Muscle of leg (tissue), 11 donors: Measurements from ENCODE around the gene OR2B2. TPM values are rescaled to one million over a fixed set of nuclear protein-coding genes. Genes with fewer than 3 reads are reported as not detected.

Experiments used
- DNase-seq: peaks from one replicate; pipeline ENCODE4 v3.0.0; 2013
- H3K27ac ChIP-seq: one replicate; pipeline ENCODE4 v1.5.1; 2013; ENCODE audit warnings: mild to moderate bottlenecking, low read length, control low read depth
- H3K27me3 ChIP-seq: one replicate; pipeline ENCODE4 v1.6.1; 2013; ENCODE audit warnings: low read length; ENCODE audit not compliant: control insufficient read depth, insufficient read depth
- H3K36me3 ChIP-seq: one replicate; pipeline ENCODE4 v1.6.1; 2013; ENCODE audit warnings: low read length; ENCODE audit not compliant: control insufficient read depth, insufficient read depth
- H3K4me1 ChIP-seq: one replicate; pipeline ENCODE4 v1.6.1; 2013; ENCODE audit warnings: low read length; ENCODE audit not compliant: control insufficient read depth, insufficient read depth
- H3K4me3 ChIP-seq: one replicate; pipeline ENCODE4 v1.5.1; 2013; ENCODE audit warnings: low read length, control low read depth
- H3K9me3 ChIP-seq: replicated peaks from 2 replicates; pipeline ENCODE4 v1.6.1; 2013; ENCODE audit warnings: low read depth, low read length; ENCODE audit not compliant: control insufficient read depth
- WGBS: methylation state at CpG from one replicate; pipeline ENCODE4 v1.1.5; 2013; ENCODE audit warnings: missing lambda C conversion rate; ENCODE audit not compliant: insufficient coverage; 5-methylcytosine and 5-hydroxymethylcytosine counted together
- polyA plus RNA-seq, 8 donors: library from polyadenylated mRNA; unstranded; fragments of 120-200 nt; gene quantifications; one replicate each; pipeline versions ENCODE4 v1.2.1 to v1.2.3, GENCODE V29; 2013; ENCODE audit warnings: inconsistent platforms in 1 of 8, low replicate concordance in 1 of 8; ENCODE audit not compliant: insufficient read length in 8 of 8, insufficient read depth in 1 of 8
- total RNA-seq: library from RNA; stranded (reverse); fragments of 120-200 nt; gene quantifications from one replicate; pipeline ENCODE4 v1.2.4, GENCODE V29; 2013

The OR2B2 gene
- total and polyA plus RNA-seq, 9 donors: not detected

DNA sequence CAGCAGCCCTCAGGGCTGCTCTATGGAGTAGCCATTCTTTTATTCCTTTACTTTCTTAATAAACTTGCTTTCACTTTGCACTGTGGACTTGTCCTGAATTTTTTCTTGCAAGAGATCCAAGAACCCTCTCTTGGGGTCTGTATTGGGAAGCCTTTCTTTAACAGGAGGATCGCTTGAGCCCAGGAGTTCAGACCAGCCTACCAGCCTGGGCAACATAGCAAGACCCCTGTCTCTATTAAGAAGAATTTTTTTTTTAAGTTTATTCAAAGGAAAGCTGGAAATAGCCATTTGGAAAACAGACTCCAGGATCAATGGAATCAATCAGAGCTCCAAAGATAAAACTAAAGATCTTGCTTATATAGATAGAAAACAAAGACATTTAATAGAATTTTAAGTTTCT is 29.1 kb downstream of the OR2B2 start:
- Histone ChIP-seq H3K4me1 (no peaks in the 10 kb centered on the region), H3K9me3 (no peaks in the 10 kb centered on the region), H3K27ac (no peak overlapping the region), H3K4me3 (no peak overlapping the region), H3K27me3 (no peaks in the 10 kb centered on the region), H3K36me3 (no peaks in the 10 kb centered on the region)
- no peak for DNase-seq
- WGBS: no CpG with 5 or more reads among the region's 1 CpG

DNA sequence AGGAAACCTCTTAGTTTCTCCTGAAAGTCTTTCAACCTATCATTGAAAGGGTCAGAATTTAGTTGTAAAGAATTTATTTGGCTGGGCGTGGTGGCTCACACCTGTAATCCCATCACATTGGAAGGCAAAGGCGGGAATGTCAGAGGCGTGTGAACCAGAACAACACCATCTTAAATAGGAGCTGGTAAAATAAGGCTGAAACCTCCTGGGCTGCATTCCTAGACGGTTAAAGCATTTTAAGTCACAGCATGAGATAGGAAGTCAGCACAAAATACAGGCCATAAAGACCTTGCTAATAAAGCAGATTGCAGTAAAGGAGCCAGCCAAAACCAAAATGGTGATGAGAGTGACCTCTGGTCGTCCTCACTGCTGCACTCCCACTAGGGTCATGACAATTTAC is 29.6 kb downstream of the OR2B2 start:
- no peaks in the 10 kb centered on the region for H3K9me3 ChIP-seq
- H3K4me1 ChIP-seq: no peaks in the 10 kb centered on the region
- no peak overlapping the region for H3K4me3 ChIP-seq
- DNase-seq: no peak
- no peaks in the 10 kb centered on the region for H3K27me3 ChIP-seq
- no peak overlapping the region for H3K27ac ChIP-seq
- WGBS: no CpG with 5 or more reads among the region's 5 CpGs
- no peaks in the 10 kb centered on the region for H3K36me3 ChIP-seq

DNA sequence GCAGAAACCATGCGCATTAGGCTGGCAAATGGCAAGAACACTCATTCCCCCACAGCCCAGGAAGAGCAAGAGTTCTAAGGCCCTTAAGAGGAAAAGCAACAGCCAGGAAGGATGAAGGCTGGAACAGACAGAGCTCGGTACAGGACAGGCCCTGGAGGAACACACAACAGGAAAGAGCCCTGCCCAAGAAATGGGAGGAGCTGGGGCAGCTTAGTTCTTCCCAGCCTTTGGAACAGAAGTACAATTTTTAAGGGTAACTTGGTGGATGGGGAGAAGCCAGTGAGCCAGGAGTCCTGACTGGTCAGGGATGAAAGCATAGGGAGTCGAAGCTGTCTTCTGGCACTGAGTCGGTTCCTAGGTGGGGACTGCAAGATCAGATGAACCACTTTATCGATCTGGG is 32.4 kb downstream of the OR2B2 start:
- Histone ChIP-seq H3K4me3 (no peak overlapping the region), H3K27ac (no peak overlapping the region), H3K4me1 (no peaks in the 10 kb centered on the region), H3K9me3 (no peaks in the 10 kb centered on the region), H3K27me3 (no peaks in the 10 kb centered on the region), H3K36me3 (no peaks in the 10 kb centered on the region)
- no peak for DNase-seq
- 72% methylated on average over 5 of the region's 5 CpGs for WGBS

DNA sequence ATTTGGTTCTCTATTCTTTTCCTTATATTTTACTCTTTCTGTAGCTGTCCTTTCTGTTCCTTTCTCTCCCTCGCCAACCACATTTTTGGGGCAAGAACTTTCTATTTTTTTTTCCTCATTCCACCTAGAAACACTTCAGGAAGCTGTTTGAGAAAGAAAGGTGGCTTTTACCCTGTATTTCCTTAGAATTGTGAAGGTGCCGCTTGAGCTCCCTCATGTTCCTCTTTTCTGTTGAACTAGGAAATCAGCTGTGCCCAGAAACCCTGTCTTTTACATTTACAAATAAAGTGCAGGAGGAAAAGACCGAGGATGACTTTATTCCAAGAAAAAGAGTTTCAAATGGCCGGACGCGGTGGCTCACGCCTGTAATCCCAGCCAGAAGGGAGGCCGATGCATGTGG is 38.2 kb downstream of the OR2B2 start:
- peak overlapping the region; percentile 69 for H3K4me3 ChIP-seq
- peak overlapping the region; percentile 95 for H3K27ac ChIP-seq

DNA sequence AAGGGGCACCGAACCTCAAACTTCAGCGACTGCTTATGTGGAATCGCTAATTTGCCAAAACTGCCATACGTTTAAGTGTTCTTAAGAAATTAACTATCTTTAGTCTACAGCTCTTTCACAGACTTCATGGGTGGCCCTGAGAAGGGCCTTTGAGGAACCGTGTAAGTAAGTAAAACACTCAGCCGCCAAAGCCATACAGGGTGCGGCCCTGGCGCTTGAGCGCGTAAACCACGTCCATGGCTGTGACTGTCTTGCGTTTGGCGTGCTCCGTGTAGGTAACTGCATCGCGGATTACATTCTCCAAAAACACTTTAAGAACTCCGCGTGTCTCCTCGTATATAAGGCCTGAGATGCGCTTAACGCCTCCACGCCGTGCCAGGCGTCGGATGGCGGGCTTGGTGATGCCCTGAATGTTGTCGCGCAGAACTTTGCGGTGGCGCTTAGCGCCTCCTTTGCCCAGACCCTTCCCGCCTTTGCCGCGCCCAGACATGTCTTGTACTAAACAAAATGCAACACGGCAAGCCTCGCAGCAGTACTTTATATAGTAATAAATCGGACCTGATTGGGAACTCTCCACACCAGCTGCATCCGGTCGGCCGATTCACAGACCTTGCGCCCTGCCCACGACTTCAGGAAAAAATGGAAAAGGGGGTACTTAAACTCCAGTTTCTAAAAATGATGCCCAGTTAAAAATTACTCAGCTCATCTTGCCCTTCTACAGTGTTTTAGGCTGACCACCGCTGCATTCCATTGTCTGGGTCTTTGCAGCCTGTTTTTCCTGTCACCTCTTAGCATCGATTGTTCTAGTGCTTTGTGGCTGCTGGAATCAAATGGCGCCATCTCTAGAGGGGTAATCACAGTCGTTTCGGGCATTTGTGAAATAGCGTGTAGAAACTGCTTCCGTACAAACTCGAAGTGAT is 38.9 kb downstream of the OR2B2 start:
- peak; percentile 94 for DNase-seq
- Histone ChIP-seq H3K27me3 (no peaks in the 10 kb centered on the region), H3K27ac (peak overlapping the region; percentile 95), H3K36me3 (no peaks in the 10 kb centered on the region), H3K4me3 (peak overlapping the region; percentile 69), H3K4me1 (peaks cover 20% of the 10 kb centered on the region), H3K9me3 (no peaks in the 10 kb centered on the region)
- WGBS: 0% methylated on average over 35 of the region's 50 CpGs

More for the DNA sequence above, 38.2 kb downstream of the OR2B2 start:
- Histone ChIP-seq H3K27me3 (no peaks in the 10 kb centered on the region), H3K9me3 (no peaks in the 10 kb centered on the region), H3K4me1 (peaks cover 20% of the 10 kb centered on the region), H3K36me3 (no peaks in the 10 kb centered on the region)
- no peak for DNase-seq
- 60% methylated on average over 1 of the region's 8 CpGs for WGBS

DNA sequence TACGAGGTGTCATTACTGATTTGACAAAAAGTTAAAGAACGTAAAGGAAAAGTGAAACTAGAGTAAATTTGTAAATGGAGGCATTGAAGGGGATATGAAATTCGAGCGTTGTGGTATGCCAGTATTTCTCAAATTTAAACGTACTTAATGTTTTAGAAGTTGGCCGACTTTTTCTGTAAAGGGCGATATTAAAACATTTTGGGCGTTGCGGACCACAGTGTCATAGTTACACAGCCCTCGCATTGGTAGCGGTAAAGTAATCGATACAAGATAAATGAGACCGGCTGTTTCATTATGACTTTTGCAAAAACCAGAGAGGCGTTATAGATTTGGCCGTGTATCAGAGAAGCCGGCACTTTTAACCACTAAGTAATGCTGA is 39.6 kb downstream of the OR2B2 start:
- WGBS: 0% methylated on average over 2 of the region's 16 CpGs
- Histone ChIP-seq H3K27ac (peak overlapping the region; percentile 95), H3K36me3 (no peaks in the 10 kb centered on the region), H3K4me3 (peak overlapping the region; percentile 69), H3K4me1 (peaks cover 20% of the 10 kb centered on the region), H3K27me3 (no peaks in the 10 kb centered on the region), H3K9me3 (no peaks in the 10 kb centered on the region)
- no peak for DNase-seq

DNA sequence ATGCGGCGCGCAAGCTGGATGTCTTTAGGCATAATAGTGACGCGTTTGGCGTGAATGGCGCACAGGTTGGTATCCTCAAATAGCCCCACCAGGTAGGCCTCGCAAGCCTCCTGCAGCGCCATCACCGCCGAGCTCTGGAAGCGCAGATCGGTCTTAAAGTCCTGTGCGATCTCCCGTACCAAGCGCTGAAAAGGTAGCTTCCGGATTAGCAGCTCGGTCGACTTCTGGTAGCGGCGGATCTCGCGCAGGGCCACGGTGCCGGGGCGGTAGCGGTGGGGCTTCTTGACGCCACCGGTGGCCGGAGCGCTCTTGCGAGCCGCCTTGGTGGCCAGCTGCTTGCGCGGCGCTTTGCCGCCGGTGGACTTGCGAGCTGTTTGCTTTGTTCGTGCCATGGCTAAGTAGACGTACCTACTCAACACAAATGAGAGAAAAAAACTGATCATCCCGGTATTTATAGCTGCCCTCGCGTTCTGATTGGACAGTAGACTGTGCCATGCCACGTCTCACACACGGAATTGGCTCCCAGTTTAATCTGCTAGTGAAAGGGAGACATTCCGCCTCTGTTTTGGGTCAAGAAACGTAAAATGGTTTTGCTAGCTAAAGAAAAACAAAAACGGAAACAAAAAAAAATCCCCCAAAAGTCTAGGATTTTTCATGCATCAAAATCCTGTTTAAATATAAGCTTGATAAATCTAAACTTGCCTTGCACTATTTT is 40.1 kb downstream of the OR2B2 start:
- peak; percentile 99 for DNase-seq
- Histone ChIP-seq H3K27ac (peak overlapping the region; percentile 95), H3K9me3 (no peaks in the 10 kb centered on the region), H3K4me1 (peaks cover 23% of the 10 kb centered on the region), H3K27me3 (no peaks in the 10 kb centered on the region), H3K36me3 (no peaks in the 10 kb centered on the region), H3K4me3 (peak overlapping the region; percentile 69)
- WGBS: 0% methylated on average over 39 of the region's 49 CpGs

DNA sequence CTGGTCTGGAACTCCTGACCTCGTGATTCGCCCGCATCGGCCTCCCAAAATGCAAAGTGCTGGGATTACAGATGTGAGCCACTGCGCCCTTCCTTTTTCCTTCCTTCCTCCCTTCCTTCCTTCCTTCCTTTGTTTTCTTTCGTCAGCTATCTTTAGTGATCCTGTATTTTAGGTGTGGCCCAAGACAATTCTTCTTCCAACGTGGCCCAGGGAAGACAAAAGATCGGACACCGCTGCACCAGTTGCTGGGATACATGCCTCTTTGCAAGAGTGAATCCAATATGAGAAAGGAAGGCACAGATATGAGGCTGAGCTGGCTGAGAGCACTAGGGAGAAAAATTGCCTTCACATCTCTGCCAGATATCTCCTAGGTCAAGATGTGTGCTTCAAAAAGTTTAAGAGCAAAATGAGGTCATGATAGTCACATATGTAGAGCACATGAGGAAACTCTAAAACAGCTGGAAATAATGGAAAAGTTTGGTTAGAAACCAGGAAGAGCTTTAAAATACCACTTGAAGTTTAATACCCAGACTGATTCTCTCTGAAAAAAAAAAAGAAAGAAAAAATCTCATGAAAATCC is 41.8 kb downstream of the OR2B2 start:
- no peak for DNase-seq
- Histone ChIP-seq H3K9me3 (no peaks in the 10 kb centered on the region), H3K4me3 (no peak overlapping the region), H3K4me1 (peaks cover 38% of the 10 kb centered on the region), H3K27ac (no peak overlapping the region), H3K27me3 (no peaks in the 10 kb centered on the region), H3K36me3 (no peaks in the 10 kb centered on the region)
- WGBS: 87% methylated on average over 9 of the region's 9 CpGs

DNA sequence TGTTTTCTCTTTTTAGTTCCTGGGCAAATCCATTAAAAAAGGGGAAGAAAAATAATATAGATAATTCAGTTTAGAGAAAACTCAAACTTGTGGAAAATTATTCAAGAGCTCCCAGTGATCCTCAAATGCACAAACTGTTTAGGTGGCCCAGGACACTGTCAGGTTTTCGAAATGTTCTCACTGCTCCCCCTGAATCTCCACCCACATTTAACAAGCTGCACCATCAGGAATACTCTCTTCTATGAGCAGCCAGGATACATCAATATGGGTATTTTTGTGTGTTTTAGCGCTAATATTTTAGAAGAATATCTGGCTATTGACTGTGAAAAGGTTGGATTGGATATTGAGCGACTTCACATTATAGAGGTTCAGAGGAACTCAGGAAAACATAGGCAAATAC is 43.9 kb downstream of the OR2B2 start:
- peaks cover 37% of the 10 kb centered on the region for H3K4me1 ChIP-seq
- no peak for DNase-seq
- H3K4me3 ChIP-seq: no peak overlapping the region
- no peaks in the 10 kb centered on the region for H3K36me3 ChIP-seq
- WGBS: 67% methylated on average over 2 of the region's 3 CpGs
- H3K9me3 ChIP-seq: no peaks in the 10 kb centered on the region
- H3K27me3 ChIP-seq: no peaks in the 10 kb centered on the region
- peak overlapping the region; percentile 56 for H3K27ac ChIP-seq

DNA sequence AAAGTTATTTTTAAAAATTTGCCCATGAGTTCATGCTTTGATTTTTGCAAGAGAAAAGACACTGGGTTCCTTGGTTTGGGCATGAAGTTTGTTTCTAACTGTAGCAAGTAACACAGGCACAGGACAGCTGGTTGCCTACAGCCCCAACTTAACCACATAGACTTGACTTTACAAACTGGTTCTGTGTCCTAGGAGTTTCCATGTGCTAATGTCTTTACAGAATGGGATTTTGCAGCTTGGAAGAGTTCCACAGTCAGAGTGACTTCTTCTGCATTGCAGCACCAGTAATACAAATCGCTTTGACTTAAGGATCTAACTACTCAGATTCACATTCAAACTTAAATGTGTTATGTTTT is 44.3 kb downstream of the OR2B2 start:
- H3K9me3 ChIP-seq: no peaks in the 10 kb centered on the region
- H3K4me3 ChIP-seq: peak overlapping the region; percentile 66
- WGBS: no CpG with 5 or more reads among the region's 1 CpG
- H3K27ac ChIP-seq: peak overlapping the region; percentile 87
- no peaks in the 10 kb centered on the region for H3K36me3 ChIP-seq
- no peaks in the 10 kb centered on the region for H3K27me3 ChIP-seq
- peaks cover 33% of the 10 kb centered on the region for H3K4me1 ChIP-seq
- peak; percentile 60 for DNase-seq
